GM18519 (cell line): Measurements from ENCODE around the gene UNC13B.
"Not testable (repeated sequence)": the region's sequence is repeated elsewhere in the genome, so short reads cannot be mapped to it uniquely, and the experiment has no call there.

Experiments
- ATAC-seq: cut with Tn5 transposase; IDR thresholded peaks from one replicate; pipeline ENCODE4 v1.9.1; 2021; ENCODE audit warnings: mild to moderate bottlenecking, moderate library complexity; ENCODE audit not compliant: unreplicated experiment, low FRiP score

UNC13B gene

DNA sequence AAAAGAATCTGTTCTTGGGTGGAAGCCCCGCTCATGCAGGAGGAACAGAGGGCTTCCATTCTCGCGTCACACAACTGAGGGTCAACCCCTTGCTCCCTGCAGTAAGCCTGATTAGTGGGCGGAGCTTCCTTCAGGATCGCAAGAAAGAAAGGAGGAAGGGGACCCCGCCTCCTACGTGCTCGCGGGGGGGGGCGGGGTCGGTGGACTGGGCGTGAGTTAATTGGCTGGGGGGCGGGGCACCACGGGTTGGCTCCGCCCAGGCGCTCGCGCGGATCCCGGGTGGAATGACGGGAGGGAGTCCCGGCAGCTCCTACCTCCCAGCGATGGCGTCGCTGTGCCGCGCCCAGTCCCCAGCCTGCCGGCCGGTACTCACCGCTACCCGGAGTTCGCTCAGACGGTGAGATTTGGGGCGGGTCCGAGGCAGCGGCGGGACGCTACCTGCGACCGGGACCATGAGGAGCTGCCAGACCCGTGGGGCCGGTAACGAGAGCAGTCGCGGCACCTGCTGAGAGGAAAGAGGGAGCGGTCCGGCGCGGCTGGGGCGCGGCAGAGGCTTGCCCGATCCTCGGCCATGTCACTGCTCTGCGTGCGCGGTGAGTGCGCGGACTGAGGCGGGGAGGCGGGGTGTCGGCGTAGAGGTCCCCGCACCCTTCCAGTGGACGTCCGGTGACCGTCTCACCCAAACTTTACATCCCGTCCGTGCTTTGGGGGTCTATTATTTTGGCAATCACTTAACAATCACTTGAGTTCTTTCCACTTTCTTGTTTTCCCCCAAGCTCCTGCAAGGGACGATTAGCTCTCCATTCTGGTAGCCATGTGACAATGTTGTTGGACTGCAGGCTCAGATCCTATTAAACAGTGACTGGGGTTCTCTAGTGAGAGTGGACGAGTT lies at the start of gene UNC13B:
UNC13B (plus strand) TSS at position 297 of the 892 bp plus-strand sequence; CDS start at position 572, 275 bp downstream.
- ATAC-seq = no peak

DNA sequence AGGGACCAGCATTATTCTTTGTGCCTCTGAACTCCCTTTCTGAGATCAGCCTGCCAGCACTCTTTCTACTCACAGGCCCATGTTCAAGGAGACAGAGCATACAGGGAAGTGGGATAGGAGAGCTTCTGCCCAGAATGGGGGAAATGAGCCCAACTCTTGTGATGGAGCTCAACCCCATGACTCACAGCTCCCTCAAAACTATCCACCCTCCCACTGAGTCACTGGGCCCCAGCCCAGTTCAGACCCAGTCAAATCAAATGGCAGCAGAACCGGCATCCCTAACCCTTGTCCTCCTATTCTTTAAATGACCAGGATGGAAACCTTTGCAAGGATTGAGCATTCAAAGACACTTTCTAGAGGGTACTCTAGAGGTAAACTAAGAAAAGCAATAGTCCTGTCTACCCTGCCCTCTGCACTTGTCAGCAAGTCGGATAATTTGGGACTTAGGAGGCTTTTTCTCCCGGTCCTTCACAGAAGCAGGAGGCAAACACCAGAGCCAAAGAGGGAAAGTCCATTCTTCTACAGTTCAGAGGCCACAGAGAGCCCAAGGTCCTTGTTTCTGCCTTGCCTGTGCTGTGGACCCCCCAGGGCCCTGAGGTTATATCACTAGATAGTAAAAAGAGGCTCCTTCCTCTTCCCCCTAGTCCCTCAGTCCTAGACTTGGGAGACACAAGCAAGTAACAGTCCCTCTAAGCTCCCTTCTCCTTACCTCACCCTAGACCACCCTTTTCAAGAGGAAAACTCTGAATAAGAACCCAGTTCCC lies 49.4 kb upstream of the UNC13B start:
- no peak for ATAC-seq

DNA sequence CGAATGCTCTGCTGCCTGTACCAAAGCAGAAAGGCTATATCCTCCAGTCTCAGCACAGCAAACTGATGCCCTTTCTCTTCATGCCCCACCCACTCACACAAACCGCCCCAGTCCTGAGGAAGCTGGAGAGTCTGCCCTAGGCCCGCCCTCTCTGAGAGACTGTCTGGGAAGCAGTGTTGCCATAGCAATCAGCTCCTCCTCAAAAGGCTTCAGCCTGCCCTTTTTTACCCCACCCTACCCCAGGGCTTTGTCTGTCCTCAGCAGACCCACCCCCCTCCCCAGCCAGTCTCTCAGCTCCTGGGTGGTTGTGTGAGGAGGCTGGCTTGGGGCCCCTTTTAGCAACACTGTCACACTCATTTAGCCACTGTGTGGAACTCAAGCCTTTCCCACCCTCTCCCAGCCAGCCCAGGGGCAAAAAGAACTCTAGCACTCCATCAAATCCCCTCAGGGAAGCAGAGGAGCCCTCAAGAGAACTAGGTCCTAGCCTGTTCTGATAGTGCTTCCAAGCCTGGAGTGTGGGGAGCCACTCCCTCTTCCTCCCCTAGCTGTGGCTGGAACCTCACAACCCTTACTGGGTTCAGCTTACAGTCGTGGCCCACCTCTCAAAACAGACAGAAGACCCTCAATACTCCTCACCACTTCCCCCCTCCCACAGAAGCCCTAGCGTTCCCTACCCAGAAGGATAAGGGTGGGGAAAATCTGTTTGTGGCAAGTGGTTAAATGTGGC lies 47.5 kb upstream of the UNC13B start:
- no peak for ATAC-seq

DNA sequence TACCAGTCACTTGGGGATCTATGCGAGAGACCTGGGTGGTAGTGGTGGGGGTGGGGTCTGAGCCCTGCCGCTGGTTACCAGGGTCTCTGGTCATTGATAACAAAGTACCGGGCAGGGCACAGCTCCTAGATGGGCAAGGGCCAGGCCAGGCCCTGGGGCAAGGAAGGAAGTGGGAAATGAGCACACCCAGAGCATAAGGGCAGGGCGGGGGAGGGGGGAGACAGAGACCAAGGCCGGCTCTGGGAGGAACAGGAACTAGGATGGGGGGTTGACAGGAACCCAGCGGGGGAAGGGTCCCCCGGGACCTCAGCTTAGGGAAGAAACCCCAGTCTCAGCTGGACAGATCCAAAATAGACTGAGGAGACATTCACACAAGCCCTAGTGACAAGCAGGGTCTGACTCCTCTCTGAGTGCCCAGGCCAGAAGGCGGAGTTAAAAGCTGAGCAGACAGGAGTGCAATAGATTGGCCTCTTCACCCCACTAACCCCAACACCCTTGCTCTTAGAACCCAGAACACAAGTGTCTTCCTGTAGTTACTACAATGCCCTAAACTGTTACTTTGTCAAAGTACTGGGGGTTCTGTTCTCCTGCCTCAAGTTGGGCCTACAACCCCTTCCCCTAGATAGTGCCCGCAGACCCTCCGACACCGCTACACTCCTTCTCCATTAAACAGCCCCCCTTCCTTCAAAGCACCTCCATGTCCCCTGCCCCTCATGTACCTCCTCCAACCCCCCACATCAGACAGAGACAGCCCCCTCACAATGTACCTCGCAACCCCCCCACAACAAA lies 46.8 kb upstream of the UNC13B start:
- ATAC-seq = no peak

DNA sequence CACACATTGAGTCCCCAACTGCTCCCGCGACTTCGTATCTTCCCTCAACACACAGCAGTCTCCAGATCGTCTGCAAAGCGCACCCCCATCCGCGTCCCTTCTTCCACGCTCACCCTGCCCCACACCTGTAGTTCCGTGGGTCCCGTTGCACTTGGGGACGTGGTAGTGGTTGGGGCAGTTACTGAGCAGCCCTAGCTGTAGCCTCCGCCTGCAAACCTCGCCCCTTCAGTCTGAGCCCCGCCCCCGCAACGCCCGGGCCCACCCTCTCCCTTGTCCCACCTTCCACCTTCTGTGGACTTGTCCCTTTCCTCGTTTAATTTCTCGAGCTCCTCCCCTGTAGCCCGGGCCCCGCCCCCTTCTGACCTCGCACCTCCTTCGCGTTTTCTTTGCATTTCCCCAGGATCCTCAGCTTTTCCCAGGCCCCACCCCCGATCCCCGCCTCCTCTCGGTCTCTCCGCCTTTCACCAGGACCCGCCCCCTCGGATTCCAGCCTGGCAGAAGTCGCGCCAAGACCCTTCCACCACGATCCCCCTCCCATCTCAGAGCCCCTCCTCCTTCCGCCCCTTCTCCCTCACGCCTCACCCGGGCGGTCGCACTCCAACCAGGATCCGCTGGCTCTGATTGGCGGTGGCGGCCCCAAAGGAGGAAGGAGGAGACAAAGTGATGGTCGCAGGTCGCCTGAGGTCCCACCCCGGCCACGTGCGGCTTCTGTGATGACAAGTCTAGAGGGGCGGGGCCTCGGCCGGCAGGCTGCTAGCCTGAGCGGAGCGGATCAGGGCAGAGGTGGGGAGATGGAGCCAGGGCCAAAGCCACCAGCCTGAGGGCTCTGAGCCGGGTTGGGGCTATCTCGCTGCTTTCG lies 45.9 kb upstream of the UNC13B start, which contains the start of gene ATOSB:
ATOSB (minus strand) TSS at position 183 of the 859 bp plus-strand sequence. CDS start 7,588 bp downstream, outside the sequence.
- peak; percentile 45 for ATAC-seq

DNA sequence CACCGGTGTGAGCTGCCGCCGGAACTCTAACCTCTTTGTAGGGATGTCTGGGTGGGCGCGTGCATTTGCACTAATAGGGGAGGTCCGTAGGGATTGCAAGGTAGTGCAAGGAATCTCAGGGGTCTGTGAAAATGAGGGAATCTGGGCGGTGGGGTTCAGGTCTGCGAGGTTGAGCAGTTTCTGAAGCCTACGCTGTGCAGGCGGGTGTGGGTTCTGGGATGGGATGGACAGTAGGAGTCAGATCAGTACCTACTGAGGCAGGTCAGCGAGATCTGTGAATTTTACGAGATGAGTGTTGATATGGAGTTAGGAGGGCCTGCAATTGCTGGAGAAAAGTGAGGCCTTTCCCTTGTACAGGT lies 45.3 kb upstream of the UNC13B start:
- no peak for ATAC-seq

DNA sequence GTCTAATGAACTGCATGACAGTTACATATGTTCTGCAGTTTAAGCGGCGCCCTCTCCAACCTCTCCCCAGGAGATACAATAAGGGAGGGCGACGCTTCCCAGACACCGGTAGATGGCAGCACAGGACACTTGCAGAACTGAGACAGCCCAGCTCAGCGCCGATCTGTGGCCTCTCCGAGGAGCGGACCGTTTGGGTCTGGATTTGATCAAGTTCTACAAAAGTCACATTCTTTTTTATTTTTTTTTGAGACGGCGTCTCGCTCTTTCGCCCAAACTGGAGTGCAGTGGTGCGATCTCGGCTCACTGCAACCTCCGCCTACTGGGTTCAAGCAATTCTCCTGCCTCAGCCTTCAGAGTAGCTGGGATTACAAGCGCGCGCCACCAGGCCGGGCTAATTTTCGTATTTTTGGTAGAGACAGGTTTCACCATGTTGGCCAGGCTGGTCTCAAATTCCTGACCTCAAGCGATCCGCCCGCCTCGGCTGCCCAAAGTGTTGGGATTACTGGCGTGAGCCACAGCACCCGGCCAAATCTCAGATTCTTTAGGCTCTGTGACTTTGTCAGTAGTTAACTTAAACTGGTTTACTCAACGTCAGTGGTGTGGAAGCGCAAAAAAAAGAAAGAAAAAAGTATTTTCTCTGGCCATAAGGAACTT lies 44.8 kb upstream of the UNC13B start:
- peak; percentile 44 for ATAC-seq

DNA sequence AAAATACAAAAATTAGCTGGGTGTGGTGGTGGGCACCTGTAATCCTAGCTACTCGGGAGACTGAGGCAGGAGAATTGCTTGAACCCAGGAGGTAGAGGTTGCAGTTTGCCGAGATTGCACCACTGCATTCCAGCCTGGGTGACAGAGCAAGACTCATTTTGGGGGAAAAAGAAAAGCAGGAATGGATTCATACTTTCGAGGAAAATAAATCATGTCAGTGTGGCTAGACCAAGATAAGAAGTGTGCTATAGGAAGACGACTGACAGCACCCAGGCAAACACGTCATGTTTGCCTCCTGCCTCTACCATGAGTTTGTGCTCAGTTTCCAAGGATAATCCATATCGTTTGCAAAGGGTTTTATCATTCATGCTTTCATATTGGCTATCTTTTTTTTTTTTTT lies 26.9 kb upstream of the UNC13B start:
- ATAC-seq = no peak

DNA sequence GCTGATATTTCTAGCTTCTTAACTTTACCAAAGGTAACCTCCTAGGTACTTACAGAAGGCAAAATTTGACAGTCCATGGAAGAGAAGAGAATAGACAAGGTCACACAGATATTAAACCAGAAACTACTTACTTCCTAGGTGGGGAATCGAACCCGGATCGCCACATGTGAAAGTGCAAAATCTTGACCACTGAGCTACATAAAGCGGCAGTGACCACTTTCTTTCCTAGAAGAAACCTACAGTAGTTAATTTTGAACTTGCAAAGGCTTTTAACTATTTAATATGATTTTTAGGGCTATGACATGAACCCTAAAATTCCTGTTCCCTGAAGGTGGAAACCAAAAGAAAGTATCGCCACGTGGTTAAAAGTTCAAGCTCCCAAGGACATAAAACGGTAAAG lies 25.8 kb upstream of the UNC13B start:
- ATAC-seq = no peak

DNA sequence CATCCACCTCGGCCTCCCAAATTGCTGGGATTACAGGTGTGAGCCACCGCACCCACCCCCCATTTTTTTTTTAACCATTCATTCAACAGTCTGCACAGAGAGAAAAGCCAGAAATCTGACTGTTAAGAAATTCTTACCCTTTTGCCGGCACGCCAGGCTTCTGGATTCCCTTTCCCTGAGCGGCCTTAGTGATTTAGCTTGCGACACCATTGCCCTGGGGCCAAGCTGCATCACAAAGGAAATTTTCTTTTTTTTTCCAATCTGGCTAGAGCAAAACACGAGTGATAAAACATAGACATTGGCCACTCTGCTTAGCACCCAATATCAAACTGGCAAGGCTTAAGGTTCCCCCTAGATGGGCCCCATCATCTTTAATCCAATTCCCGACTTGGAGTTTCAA lies 24.9 kb upstream of the UNC13B start:
- ATAC-seq = no peak

DNA sequence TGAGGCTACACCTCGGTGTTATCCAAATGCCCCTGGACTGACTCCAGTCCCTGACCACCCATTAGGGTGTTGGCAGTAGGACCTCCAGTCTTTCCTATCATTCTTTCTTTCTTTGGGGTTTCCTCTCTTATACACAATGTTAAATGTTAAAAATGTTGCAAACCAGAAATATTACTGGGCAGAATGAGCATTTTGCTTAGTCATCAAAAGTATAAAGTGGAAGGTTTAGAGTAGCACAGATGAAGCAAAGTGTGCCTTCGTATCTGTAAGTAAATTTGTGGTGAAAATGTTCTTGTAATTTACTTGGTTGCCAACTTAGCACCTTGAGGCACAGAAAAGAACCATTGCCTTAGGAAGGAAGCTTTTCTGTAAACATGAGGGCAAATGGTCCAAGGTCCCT lies 21.7 kb upstream of the UNC13B start:
- no peak for ATAC-seq

DNA sequence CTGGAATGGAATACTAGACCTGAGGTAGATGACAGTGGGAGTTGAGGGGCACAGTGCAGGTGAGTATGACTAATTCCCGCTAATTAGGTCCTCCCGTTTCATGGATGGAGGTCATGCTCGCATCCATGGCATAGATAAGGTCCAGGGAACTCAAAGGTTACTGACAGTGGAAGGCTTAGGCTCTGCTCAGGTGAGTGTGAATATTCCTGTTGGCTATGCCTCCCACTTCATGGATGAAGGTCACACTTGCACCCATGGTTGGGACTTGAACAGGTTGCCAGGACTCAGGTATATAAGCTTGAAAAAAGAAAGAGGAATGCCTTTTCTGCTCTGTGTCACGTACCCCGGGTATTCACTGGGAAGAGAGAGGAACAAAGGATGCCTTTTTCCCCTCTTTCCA lies 19.8 kb upstream of the UNC13B start:
- ATAC-seq = no peak

DNA sequence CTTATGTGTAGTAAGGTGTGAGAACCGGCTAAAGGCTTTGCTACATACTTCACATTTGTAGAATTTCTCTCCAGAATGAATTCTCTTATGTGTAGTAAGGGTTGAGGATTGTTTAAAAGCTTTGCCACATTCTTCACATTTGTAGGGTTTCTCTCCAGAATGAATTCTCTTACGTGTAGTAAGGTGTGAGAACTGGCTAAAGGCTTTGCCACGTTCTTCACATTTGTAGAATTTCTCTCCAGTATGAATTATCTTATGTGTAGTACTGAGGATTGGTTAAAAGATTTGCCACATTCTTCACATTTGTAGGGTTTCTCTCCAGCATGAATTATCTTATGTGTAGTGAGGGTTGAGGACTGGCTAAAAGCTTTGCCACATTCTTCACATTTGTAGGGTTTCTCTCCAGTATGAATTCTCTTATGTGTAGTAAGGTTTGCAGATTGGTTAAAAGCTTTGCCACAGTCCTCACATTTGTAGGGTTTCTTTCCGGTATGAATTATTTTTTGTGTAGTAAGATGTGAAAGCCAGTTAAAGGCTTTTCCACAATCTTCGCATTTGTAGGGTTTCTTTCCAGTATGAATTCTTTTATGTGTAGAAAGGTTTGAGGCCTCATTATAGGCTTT lies 13.8 kb upstream of the UNC13B start:
- ATAC-seq = not testable (repeated sequence)

DNA sequence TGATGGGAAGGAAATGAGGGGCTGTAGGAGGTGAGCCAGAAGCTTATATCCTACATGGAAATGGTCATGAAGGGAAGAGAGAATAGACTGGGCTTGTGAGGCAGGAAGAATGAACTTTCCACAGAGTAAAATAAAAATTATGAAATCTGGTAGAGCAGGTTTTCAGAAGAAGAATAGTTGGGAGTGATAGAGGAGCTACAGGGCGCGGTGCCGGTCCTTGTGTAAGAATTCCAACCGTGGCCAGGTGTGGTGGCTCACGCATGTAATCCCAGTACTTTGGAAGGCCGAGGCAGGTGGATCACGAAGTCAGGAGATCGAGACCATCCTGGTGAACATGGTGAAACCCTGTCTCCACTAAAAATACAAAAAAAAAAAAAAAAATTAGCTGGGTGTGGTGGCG lies 8.9 kb upstream of the UNC13B start:
- ATAC-seq = no peak

DNA sequence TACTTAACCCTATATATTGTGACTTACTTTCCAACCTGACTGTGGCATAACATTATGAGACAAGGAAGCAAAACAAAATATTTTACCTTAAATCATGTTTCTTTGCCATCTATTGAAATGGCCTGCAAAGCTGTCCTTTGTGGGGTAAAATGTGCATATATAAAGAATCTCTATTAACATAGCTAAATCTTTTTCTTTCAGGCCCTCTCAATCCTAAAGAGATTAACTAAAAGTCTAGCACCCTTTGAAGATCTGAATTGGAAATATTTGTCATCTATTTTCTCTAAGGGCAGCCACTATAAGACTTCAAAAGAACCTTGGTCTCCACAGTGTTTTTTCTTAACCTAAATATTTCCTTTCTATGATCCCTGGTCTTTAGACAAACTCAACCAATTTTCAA lies 5.0 kb upstream of the UNC13B start:
- no peak for ATAC-seq

DNA sequence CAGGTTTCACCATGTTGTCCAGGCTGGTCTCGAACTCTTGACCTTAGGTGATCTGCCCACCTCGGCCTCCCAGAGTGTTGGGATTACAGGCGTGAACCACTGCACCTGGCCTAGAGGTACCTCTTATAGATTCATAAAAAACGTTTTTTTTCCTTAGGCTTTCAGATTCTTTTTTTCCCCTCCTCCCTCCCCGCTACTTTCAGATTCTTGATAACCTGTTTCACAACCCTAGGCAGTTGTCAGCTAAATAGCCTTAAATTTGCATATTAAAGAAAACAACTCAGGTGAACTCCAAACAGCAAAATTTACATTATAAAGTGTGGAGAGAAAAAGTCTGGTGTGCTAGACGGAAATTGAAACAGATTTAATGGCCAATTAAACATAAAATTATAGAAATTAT lies 4.0 kb upstream of the UNC13B start:
- not testable (repeated sequence) for ATAC-seq

DNA sequence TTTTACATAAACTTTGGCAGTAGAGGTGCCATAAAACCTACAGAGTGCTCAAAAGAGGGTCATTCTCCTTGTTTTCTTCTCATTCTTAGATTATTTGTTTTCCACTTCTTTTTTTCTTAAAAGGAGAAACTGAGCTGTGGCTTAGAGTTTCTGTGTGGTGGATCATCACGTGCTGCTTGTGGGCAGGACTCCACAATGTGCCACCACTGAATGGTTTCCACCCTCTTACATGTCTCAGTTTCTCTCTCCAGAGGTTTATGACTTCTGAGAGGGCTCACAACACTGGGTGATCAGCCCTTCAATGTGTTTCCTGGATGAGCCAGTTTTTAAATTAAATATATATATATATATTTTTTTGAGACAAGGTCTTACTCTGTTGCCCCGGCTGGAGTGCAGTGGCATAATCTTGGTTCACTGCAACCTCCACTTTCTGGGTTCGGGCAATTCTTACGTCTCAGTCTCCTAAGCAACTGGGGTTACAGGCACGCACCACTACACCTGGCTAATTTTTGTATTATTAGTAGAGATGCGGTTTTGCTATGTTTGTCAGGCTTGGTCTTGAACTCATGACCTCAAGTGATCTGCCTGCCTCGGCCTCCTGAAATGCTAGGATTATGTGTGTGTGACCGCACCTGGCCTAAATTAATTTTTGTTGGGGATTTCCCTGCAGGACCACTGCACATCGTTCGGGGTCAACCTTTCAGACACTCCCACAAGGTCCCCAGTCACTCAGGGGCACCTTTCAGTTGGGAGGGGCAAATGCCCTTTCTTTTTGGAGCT lies 3.1 kb upstream of the UNC13B start:
- no peak for ATAC-seq
